ENCODE results near the gene FSHR.

The FSHR gene

GRCh38 chr2:49111006-49111405 is 43.3 kb downstream of the FSHR start:
- DNase-seq (ENCODE audit: low spot score): no peak

- no peak for DNase-seq (ENCODE audit: low spot score)
These were observed 43.7 kb downstream of the FSHR start for GRCh38 chr2:49110571-49110970.

DNA sequence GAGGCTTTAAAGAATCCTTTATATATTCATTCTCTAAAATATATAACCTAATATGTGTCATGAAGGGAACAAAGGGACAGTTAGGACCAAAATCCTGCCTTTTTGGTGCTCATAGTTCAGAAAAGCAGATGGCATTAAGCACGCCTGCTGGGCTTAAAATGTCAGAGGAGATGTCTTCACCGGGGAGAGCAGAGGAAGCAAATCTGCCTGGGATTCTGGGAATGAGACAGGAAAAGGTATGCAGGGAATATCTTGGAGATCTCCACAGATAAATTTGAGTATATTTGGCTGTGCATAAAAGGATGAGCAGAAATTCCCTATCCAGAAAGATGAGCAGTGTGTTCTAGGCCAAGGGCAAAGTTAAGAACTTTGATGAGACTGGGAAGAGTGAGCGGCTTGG is 45.5 kb downstream of the FSHR start:
- no peak for DNase-seq (ENCODE audit: low spot score)

- no peak for DNase-seq (ENCODE audit: low spot score)
These were observed 45.9 kb downstream of the FSHR start for GRCh38 chr2:49108436-49108835.

- no peak for DNase-seq (ENCODE audit: low spot score)
These were observed 48.8 kb downstream of the FSHR start for GRCh38 chr2:49105506-49105905.

DNA sequence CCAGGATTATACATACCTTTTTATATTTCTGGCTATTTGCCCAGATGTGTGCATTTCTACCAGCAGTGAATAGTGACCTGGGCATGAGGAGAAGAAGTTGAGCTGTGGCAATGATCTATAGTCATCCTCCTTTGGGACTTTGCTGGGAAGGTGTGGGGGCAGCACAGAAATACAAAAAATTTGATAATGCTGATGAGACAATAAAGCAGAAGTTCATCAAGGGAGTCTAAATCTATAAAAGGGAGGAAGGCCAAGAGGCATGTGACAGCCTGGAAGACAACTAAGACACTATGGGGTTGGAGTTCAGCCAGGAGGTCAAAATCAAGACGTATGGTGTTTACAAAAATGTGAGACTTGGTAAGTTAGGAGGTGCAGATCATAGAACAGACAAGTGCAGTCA is 52.2 kb downstream of the FSHR start:
- no peak for DNase-seq (ENCODE audit: low spot score)

GRCh38 chr2:49080681-49081080 is 73.6 kb downstream of the FSHR start:
- DNase-seq (ENCODE audit: low spot score): no peak

DNA sequence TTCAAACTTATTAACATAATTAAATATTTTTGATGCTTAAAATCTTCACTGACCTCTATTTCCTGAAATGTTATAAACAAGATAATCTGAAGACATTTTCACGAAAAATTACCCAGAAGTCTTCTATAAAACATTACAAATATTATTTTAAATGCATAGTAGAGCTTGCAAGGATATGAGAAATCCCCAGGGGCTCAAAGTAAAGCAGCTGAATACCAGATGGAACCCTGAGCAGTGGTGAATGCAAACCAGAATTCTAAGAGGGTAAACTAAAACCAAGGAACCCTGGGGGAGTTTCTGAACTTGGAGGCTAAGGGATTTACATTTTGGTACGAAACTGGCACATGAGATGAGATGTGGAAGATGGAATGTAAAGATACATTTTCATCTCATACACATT is 83.6 kb downstream of the FSHR start:
- no peak for DNase-seq (ENCODE audit: low spot score)

GRCh38 chr2:49069829-49070228 is 84.5 kb downstream of the FSHR start:
- DNase-seq (ENCODE audit: low spot score): no peak

- no peak for DNase-seq (ENCODE audit: low spot score)
These were observed 85.7 kb downstream of the FSHR start for GRCh38 chr2:49068613-49069012.

DNA sequence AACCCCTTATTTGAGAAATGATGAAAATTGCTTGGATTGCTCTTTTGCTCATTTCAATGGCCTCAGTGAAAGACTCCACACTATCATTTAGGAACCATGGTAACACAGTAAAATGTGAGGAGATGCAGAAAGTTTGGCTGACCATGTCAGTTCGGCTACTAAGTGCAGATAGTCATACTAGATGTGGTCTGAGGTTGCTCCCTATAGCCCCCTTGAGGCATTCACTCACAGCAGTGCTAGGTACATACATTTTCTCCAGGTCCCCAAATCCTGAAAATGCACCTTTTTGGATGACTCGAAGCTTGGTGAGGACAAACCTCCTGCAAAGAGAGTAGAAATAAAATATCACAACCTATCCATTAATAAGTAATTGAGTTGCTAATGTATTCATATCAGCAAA is 86.3 kb downstream of the FSHR start:
- no peak for DNase-seq (ENCODE audit: low spot score)

DNA sequence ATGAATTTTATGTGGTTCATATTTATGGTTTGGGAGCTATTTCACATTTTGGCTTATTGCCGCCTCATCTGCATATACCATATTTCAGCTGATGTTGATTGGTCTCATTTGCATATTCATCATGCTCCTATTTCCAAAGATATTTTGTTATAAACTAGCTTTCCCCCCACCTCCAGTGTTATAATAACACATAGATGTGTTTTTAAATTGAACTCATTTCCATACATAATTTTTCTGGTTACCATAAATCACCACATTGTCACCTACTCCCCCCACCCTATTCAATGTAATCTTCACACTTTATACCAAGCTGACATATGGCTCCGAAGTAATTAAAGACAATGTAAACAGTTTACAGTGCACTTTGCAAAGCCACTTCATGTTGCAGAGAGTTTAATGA is 101.2 kb downstream of the FSHR start:
- no peak for DNase-seq (ENCODE audit: low spot score)

GRCh38 chr2:49050265-49050664 is 104.0 kb downstream of the FSHR start:
- no peak for DNase-seq (ENCODE audit: low spot score)

- no peak for DNase-seq (ENCODE audit: low spot score)
These were observed 105.2 kb downstream of the FSHR start for GRCh38 chr2:49049161-49049560.

- no peak for DNase-seq (ENCODE audit: low spot score)
These were observed 109.2 kb downstream of the FSHR start for GRCh38 chr2:49045083-49045482.

GRCh38 chr2:49044350-49045079 is 109.8 kb downstream of the FSHR start:
- no peak for DNase-seq (ENCODE audit: low spot score)

- DNase-seq (ENCODE audit: low spot score): no peak
These were observed 110.8 kb downstream of the FSHR start for GRCh38 chr2:49043405-49043982.

DNA sequence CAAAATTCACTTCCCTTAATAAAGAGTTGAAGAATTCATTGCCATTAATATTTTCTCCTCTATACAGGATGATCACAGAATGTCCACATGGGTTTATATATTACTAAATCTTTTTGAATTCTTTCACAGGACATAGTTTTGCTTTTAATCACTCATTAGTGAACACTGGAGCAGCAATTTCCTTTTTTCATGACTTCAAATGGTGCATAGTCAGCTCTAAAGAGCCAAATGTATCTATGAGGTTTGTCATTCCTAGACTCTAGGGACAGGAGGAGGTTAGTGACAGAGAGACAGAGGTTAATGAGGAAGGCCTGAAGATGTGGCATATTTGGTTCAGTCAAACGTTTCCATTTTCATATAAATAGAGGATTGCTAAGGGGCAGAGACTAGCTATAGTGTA is 111.8 kb downstream of the FSHR start:
- DNase-seq (ENCODE audit: low spot score): no peak

DNA sequence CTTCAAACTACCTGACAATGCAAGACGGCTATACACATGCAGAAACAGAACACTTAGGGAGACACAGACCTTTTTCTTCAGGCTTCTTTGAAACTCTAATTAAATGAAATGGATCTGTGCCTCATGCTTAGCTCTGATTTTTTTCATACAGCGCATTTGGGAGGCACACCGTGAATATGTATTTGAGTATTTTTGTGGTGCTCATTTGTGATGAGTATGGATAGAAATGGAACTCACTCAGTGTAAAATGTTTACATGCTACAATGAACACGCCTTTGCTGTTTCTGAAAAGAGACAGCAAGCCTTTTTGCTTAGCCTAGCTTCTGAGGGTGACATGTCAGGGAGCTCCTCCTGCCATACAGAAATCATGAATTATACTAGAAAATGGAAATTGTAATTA is 113.3 kb downstream of the FSHR start:
- DNase-seq (ENCODE audit: low spot score): no peak

DNA sequence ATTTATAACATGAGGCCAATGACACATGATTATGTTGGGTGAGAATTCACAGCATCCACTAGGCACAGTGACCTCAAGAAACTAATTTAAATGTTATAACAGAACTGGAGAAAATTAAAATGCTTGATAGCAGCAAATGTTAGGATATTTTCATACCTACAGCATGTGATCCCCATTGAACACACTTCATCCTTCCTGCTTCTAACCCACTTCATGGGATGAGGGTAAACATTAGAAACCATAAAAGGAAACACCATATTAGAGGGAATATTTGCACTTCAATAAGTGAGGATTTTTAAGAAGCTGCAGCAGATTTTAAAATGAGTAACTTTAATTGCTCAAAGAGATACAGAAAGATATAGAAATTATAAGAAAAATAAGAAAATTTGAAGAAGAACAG is 117.1 kb downstream of the FSHR start:
- DNase-seq (ENCODE audit: low spot score): no peak

- no peak for DNase-seq (ENCODE audit: low spot score)
These were observed 118.8 kb downstream of the FSHR start for GRCh38 chr2:49035481-49035880.

- DNase-seq (ENCODE audit: low spot score): no peak
These were observed 120.7 kb downstream of the FSHR start for GRCh38 chr2:49033394-49034185.

DNA sequence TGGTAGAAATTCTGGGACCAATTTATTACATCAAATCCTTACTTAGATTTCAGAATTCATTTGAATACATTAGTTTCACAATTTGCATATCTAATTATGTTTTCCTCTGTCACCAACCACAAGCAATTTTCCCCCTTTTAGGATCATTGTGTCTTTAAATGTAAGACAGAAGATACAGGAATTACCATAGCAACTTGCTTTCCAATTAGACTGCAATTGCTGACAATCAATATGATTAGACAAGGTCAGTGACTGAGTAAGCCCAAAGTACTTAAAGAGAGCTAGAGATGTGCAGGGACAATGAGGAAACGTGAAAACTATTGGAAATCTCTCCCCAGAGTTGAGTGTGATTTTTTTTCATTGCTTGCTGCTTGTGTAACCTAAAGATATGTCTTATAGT is 121.4 kb downstream of the FSHR start:
- DNase-seq (ENCODE audit: low spot score): no peak
